ENCODE data around the gene FBXW8.

Gene FBXW8

GRCh38 chr12:116887244-116887643 lies 23.5 kb upstream of the FBXW8 start:
- no peak for DNase-seq (ENCODE audit: low spot score)

- no peak for DNase-seq (ENCODE audit: low spot score)
Observed at GRCh38 chr12:116887897-116888296, 22.9 kb upstream of the FBXW8 start.

GRCh38 chr12:116890330-116890729 lies 20.4 kb upstream of the FBXW8 start:
- no peak for DNase-seq (ENCODE audit: low spot score)

- no peak for DNase-seq (ENCODE audit: low spot score)
Observed at GRCh38 chr12:116891019-116891418, 19.7 kb upstream of the FBXW8 start.

- DNase-seq (ENCODE audit: low spot score): no peak
Observed at GRCh38 chr12:116892349-116893140, 18.2 kb upstream of the FBXW8 start.

- no peak for DNase-seq (ENCODE audit: low spot score)
Observed at GRCh38 chr12:116894913-116895312, 15.8 kb upstream of the FBXW8 start.

GRCh38 chr12:116896411-116896924 lies 14.3 kb upstream of the FBXW8 start:
- no peak for DNase-seq (ENCODE audit: low spot score)

- no peak for DNase-seq (ENCODE audit: low spot score)
Observed at GRCh38 chr12:116897476-116897875, 13.3 kb upstream of the FBXW8 start.

GRCh38 chr12:116898669-116899068 lies 12.1 kb upstream of the FBXW8 start:
- DNase-seq (ENCODE audit: low spot score): no peak

- DNase-seq (ENCODE audit: low spot score): no peak
Observed at GRCh38 chr12:116901612-116902011, 9.1 kb upstream of the FBXW8 start.

GRCh38 chr12:116903818-116904217 lies 6.9 kb upstream of the FBXW8 start:
- DNase-seq (ENCODE audit: low spot score): no peak

GRCh38 chr12:116906285-116906684 lies 4.5 kb upstream of the FBXW8 start:
- DNase-seq (ENCODE audit: low spot score): no peak

GRCh38 chr12:116910280-116910644 lies 488 bp upstream of the FBXW8 start:
- no peak for DNase-seq (ENCODE audit: low spot score)

GRCh38 chr12:116915326-116915725 lies 4.6 kb downstream of the FBXW8 start:
- no peak for DNase-seq (ENCODE audit: low spot score)

GRCh38 chr12:116916122-116916521 lies 5.4 kb downstream of the FBXW8 start:
- DNase-seq (ENCODE audit: low spot score): no peak

- DNase-seq (ENCODE audit: low spot score): peak; percentile 53
Observed at GRCh38 chr12:116916714-116917114, 6.0 kb downstream of the FBXW8 start.

GRCh38 chr12:116918464-116918863 lies 7.7 kb downstream of the FBXW8 start:
- no peak for DNase-seq (ENCODE audit: low spot score)

GRCh38 chr12:116919247-116919661 lies 8.5 kb downstream of the FBXW8 start:
- no peak for DNase-seq (ENCODE audit: low spot score)

- DNase-seq (ENCODE audit: low spot score): no peak
Observed at GRCh38 chr12:116919706-116920485, 9.1 kb downstream of the FBXW8 start.

- DNase-seq (ENCODE audit: low spot score): no peak
Observed at GRCh38 chr12:116920939-116921338, 10.2 kb downstream of the FBXW8 start.

- DNase-seq (ENCODE audit: low spot score): no peak
Observed at GRCh38 chr12:116922194-116922897, 11.6 kb downstream of the FBXW8 start.
